GM20000 (cell line): ENCODE measurements around the gene MAP3K5.

ENCODE experiments used
- DNase-seq: peaks from one replicate; pipeline ENCODE4 v3.0.0; 2012; ENCODE audit warnings: low spot score
- TF ChIP-seq, protein P1 (sequence below): IDR thresholded peaks from 2 replicates; pipeline ENCODE4 v1.5.1; 2012; ENCODE audit warnings: mild to moderate bottlenecking, control low read depth; ENCODE audit errors: extremely low read depth, missing control alignments

MAP3K5 gene

GRCh38 chr6:136624347-136624746 lies 167.9 kb downstream of the MAP3K5 start:
- TF ChIP-seq, protein P1, sequence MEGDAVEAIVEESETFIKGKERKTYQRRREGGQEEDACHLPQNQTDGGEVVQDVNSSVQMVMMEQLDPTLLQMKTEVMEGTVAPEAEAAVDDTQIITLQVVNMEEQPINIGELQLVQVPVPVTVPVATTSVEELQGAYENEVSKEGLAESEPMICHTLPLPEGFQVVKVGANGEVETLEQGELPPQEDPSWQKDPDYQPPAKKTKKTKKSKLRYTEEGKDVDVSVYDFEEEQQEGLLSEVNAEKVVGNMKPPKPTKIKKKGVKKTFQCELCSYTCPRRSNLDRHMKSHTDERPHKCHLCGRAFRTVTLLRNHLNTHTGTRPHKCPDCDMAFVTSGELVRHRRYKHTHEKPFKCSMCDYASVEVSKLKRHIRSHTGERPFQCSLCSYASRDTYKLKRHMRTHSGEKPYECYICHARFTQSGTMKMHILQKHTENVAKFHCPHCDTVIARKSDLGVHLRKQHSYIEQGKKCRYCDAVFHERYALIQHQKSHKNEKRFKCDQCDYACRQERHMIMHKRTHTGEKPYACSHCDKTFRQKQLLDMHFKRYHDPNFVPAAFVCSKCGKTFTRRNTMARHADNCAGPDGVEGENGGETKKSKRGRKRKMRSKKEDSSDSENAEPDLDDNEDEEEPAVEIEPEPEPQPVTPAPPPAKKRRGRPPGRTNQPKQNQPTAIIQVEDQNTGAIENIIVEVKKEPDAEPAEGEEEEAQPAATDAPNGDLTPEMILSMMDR: no peak
- no peak for DNase-seq

GRCh38 chr6:136618086-136618485 lies 174.2 kb downstream of the MAP3K5 start:
- no peak for DNase-seq

DNA sequence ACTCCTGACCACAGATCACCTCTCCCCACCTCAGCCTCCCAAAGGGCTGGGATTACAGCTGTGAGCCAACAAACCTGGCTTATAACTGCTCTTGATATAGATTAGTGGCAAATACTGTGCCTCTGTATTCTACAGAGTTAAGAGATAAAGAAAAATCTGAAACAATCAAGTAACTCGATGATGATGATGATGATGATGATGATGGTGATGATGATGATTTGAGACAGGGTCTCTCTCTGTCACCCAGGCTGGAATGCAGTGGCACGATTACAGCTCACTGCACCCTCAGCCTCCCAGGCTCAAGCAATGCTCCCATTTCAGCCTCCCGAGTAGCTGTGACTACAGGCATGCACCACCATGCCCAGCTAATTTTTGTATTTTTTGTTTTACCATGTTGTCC lies 175.8 kb downstream of the MAP3K5 start:
- TF ChIP-seq, protein P1: no peak
- DNase-seq: no peak

More at GRCh38 chr6:136618086-136618485, 174.2 kb downstream of the MAP3K5 start:
- TF ChIP-seq, protein P1: no peak

DNA sequence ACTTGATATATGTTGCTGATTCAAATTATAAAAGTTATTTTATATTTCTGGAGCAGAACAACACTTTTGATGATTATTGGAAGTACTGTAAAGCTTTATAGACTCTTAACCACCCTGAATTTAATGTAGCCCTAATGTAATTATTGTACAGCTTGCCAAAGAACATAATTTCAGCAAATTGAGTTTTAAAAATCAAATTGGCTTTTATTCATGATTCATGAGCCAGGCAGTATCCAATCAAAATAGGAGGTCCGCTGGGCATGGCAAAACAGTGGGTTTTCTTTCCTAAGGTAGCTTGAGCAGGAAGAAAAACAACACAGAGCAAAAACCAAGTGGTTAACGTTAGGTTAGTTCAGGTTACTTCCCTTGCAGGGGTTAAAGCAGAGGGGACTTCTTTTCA lies 177.3 kb downstream of the MAP3K5 start:
- TF ChIP-seq, protein P1: no peak

GRCh38 chr6:136614350-136614749 lies 177.9 kb downstream of the MAP3K5 start:
- TF ChIP-seq, protein P1: no peak
- DNase-seq: no peak

More for the DNA sequence above, 177.3 kb downstream of the MAP3K5 start:
- no peak for DNase-seq

DNA sequence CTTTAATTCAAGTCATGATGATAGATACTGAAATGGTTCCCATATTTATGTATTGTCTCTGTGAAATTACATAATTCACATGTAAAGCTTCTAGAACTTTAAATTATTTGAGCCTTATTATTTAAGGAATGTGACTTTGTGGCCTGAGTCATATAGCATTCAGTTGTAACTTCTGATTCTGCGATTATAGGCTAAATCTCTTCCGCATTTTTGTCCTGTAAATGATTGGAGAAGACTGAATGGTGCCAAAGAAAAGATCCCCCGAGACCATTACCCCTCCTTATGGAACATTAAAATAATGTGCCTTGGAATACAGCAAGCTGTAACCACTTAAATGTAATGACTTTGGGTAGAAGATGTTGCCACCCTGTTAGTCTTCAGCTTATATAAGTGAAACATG lies 178.8 kb downstream of the MAP3K5 start:
- TF ChIP-seq, protein P1: no peak
- no peak for DNase-seq

GRCh38 chr6:136612666-136613389 lies 179.4 kb downstream of the MAP3K5 start:
- no peak for DNase-seq
- TF ChIP-seq, protein P1: no peak
